HFF-Myc (cell line): Measurements from ENCODE around the gene LRRC4C.

Experiments used
- DNase-seq: peaks from one replicate; pipeline ENCODE4 v3.0.0-alpha.2; 2011; ENCODE audit warnings: low read depth; ENCODE audit errors: extremely low read depth
- H3K4me3 ChIP-seq: replicated peaks from 2 replicates; pipeline ENCODE4 v1.5.1; 2011; ENCODE audit warnings: low read depth, mild to moderate bottlenecking, control low read depth, low read length
- TF ChIP-seq, protein P1 (sequence below): IDR thresholded peaks from 2 replicates; pipeline ENCODE4 v1.5.1; 2012; ENCODE audit warnings: mild to moderate bottlenecking, low read depth, low read length, control low read depth; ENCODE audit errors: missing control alignments

Gene LRRC4C

DNA sequence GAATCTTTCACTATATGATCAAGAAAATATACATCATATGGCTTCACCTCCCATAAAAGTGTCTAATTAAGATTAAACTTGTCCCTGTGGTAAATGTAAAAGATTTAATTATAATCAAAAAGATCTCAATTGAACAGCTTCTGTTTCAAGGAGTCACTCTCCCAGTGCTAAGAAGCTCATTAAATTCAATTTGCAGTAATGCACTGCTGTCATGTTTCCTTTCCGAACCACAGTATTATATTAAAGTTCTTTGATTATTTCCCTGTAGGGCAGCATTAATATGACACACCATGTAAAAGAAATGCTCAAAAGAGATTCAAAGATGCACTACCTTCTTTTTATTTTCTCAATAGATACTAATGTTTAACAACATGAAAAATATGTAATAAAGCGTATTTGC is 758.4 kb downstream of the LRRC4C start:
- no peak overlapping the region for H3K4me3 ChIP-seq
- TF ChIP-seq, protein P1, sequence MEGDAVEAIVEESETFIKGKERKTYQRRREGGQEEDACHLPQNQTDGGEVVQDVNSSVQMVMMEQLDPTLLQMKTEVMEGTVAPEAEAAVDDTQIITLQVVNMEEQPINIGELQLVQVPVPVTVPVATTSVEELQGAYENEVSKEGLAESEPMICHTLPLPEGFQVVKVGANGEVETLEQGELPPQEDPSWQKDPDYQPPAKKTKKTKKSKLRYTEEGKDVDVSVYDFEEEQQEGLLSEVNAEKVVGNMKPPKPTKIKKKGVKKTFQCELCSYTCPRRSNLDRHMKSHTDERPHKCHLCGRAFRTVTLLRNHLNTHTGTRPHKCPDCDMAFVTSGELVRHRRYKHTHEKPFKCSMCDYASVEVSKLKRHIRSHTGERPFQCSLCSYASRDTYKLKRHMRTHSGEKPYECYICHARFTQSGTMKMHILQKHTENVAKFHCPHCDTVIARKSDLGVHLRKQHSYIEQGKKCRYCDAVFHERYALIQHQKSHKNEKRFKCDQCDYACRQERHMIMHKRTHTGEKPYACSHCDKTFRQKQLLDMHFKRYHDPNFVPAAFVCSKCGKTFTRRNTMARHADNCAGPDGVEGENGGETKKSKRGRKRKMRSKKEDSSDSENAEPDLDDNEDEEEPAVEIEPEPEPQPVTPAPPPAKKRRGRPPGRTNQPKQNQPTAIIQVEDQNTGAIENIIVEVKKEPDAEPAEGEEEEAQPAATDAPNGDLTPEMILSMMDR, result no peak
- no peak for DNase-seq

DNA sequence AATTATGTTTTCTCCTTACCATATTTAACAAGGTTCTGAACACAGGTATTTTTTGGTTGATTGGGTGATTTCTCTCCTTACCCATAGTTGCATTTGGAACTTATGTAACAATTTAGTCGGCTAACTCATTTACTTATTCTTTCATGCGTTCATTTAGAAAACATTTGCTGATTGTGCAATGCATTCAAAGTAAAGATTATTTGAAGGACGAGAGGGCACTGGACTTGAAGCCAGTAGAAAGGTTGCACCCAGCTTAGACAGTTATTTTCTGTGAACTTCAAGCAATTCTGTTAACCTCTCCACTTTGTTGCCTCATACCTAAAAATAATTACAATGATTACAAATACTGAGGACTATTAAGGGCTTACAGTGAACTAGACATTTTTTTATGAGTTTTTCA is 769.6 kb downstream of the LRRC4C start:
- no peak overlapping the region for H3K4me3 ChIP-seq
- DNase-seq, result no peak
- TF ChIP-seq, protein P1, result no peak

DNA sequence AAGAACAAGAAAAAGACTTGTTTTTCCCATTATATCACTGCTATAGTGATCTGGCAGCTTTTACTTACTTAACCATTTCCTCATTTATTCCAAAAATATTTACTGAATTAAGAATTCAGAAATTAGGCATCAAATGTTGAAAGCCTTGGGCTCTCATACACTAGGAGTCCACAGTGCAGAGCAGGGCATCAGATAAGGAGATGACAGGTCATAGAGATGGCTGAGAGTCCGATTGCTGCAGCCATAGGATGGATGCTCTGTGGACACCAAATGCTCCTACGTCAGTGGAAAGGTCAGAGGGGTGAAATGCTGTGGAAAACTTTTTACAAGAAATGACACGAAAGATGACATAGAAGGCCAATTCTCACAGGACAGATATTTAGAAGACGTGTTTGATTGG is 771.1 kb downstream of the LRRC4C start:
- DNase-seq, result no peak
- TF ChIP-seq, protein P1, result no peak
- H3K4me3 ChIP-seq, result no peak overlapping the region

DNA sequence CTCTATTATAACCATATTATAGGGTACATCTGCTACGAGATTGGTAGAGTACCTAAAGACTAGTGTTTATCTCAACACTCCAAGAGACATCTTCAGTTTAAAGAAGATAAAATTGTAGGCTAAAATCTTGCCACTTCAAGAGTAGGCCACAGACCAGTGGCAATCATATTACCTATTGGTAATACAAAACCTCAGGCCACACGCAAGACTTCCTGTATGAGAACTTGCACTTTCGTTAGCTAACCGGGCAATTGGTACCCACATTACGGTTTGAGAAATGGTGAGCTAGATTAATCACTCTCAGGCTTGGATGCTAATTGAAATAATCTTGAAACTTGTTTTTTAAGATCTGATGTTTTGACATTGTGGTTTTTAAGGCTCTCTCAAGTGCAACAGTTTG is 772.7 kb downstream of the LRRC4C start:
- no peak overlapping the region for H3K4me3 ChIP-seq
- TF ChIP-seq, protein P1, result no peak
- no peak for DNase-seq

DNA sequence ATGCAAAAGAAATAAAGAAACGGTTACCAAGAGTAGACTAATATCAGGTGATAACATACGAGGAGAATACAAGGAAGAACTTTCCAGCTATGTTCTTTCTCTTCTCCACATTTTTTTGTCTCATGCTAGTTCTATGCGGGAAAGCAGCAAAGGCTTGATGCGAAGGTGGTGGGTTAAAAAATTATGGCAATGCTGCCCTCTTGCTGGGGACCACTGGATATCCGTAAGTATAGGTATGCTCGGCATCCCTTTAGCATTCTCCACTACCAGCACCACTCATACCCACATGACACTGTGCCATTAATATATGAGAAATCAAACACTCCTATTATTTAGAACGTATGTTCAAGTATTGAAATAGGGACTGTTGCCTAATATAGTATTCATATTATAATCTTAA is 776.4 kb downstream of the LRRC4C start:
- TF ChIP-seq, protein P1, result no peak
- no peak for DNase-seq
- no peak overlapping the region for H3K4me3 ChIP-seq

DNA sequence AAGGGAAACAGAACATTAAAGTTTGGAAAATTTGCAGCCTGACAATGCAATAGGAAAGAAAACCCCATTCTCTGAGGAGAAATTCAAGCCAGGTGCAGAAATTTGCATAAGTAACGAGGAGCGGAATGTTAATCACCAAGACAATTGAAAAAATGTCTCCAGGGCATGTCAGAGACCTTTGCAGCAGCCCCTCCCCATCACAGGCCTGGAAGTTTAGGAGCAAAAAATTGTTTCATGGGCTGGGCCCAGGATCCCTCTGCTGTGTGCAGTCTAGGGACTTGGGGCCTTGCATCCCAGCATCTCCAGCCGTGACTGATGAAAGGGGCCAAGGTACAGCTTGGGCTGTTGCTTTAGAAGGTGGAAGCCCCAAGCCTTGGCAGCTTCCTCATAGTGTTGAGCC is 780.2 kb downstream of the LRRC4C start:
- DNase-seq, result no peak
- no peak overlapping the region for H3K4me3 ChIP-seq
- TF ChIP-seq, protein P1, result no peak

DNA sequence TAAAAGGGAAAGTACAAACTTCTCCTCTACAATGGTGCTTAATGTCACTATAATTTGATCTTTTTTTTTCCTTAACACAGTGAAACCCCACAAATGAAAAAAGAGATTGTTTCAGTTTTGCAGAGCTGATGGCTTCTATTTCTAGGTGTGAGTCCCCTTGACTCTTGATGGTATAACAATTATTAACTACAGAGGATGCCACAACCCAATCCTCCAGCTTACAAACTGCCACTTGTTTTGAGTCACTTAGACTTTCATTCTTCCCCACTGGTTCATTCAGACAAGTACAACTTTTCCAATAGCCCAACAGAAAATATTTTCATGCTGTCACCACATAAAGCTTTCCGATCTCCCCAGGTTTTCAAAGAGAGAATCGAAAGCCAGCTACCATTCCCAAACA is 812.2 kb downstream of the LRRC4C start:
- H3K4me3 ChIP-seq, result no peak overlapping the region
- DNase-seq, result no peak
- TF ChIP-seq, protein P1, result no peak
